HPDE6-E6E7 (cell line): ENCODE results near the gene LRRC75A.
"Not testable (repeated sequence)": the region's sequence is repeated elsewhere in the genome, so short reads cannot be mapped to it uniquely, and the experiment has no call there.

Source experiments
- DNase-seq: peaks from one replicate; pipeline ENCODE4 v3.0.0; 2011; ENCODE audit warnings: missing footprints; ENCODE audit errors: extremely low spot score

Gene LRRC75A, protein sequence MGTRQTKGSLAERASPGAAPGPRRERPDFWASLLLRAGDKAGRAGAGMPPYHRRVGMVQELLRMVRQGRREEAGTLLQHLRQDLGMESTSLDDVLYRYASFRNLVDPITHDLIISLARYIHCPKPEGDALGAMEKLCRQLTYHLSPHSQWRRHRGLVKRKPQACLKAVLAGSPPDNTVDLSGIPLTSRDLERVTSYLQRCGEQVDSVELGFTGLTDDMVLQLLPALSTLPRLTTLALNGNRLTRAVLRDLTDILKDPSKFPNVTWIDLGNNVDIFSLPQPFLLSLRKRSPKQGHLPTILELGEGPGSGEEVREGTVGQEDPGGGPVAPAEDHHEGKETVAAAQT

GRCh38 chr17:16491703-16492612, at the start of gene LRRC75A:
Gene LRRC75A (minus strand): TSS chr17:16492193. CDS start chr17:16491990, 203 bp downstream.
- DNase-seq = peak; percentile 41

DNA sequence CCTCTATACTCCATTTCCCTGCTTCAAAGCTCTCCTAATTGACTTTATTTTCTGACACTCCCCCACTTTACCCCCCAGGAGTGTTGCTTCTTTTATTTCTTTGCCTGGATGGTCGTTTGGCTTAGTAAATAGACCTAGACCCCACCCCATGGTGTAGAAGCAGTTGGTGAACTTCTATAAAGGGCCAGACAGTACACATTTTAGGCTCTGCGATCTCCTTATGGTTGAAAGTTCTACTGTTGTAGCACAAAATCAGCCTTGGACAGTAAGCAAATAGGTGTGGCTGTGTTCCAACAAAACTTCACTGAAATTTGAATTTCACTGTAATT, 45.1 kb upstream of the LRRC75A start:
- DNase-seq = no peak

GRCh38 chr17:16534236-16534635, 42.2 kb upstream of the LRRC75A start:
- no peak for DNase-seq

DNA sequence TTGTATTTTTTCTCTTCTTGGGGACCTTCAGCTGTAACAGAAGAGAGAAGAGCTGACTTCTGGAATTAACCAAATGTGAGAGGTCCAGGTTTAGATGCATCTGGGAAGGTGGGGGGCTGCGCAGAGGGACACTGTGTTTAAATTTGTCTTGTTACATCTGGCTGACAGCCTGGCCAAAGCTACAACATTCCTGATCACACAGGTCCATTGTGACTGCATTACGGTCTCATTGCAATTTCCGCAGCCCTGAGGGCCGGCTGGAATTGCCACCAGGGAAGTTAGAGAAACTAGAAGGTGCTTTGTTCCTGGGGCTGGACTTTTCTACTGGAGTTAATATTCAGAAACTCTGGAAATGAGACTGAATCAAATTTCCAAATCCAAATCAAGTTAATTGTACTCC, 37.9 kb upstream of the LRRC75A start:
- DNase-seq = no peak

- no peak for DNase-seq
Measured at GRCh38 chr17:16527298-16527697, 35.3 kb upstream of the LRRC75A start.

- not testable (repeated sequence) for DNase-seq
Measured at GRCh38 chr17:16525556-16525955, 33.6 kb upstream of the LRRC75A start.

DNA sequence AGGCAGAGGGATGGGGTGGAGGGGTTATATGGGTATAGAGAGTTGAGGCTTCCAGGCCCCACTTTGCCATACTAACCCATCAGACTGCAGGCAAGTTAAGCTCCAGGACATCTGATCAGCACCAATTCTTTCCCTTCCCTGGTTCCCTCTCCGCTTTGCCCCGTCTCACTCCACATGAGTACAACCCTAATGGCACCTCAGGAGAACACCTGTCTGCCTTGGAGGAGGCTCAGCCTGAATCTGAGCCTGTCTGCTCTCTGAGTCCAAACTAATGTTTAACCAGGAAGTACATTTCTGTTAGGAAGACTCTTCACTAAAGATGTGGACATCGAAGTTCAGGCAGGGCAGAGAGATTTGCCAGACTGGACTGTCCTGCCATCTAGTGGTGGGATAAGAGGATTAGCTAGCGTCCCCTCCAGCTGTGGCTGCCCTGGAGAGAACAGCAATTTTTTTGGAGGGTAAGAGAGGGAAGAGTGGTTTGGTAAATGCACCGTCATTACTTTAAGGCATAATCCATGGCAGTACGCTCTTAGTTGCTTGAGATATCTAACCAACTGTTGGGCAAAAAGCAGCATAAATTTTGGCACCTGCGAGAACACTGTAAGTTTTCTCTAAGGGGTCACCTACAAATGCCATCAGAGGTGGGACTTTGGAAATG, 29.2 kb upstream of the LRRC75A start:
- DNase-seq = peak; percentile 83

- no peak for DNase-seq
Measured at GRCh38 chr17:16519021-16519420, 27.0 kb upstream of the LRRC75A start.

GRCh38 chr17:16517477-16517876, 25.5 kb upstream of the LRRC75A start:
- no peak for DNase-seq

DNA sequence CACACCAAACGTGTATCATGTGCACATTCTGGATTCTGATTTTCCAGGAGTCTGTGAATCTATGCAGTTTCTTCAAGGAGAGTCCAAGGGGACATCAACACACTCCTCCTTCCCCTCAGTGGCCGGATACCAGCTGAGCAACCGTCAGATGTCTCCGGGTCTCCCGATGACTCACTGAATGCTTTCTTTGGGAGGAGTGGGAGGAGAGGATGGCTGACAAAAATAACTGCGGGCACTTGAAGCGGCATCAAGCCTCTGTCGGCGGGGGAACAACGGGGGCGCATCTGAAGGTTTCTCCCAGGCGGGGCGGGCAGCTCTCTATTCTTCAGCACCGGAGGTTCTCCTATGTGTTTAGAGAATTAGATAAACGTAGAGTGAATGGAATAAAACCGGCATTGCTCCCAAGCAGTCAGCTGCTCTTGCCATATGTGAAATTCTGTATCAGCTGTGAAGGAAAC, 24.6 kb upstream of the LRRC75A start:
- DNase-seq = no peak

- DNase-seq = no peak
Measured at GRCh38 chr17:16515933-16516332, 23.9 kb upstream of the LRRC75A start.

DNA sequence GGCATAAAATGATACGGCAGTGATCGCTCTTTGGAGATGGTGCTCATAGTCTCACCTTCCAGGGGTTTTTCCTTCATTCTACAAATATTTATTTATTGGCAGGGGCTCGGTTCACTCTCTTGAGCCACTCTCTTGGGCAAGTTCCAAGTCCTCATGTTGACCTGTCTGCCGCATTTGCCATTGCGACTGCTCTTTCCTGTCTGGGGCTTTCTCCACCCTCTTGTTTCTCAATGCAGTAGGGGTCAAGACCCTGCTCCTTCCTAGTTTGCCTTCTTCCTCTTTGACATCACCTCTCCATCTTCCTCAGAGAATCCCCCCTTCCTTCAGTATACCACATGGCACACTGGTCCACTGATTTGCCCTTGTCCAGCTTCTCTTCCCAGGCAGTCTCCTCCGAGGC, 21.9 kb upstream of the LRRC75A start:
- DNase-seq = no peak

GRCh38 chr17:16512011-16512410, 20.0 kb upstream of the LRRC75A start:
- DNase-seq = no peak

DNA sequence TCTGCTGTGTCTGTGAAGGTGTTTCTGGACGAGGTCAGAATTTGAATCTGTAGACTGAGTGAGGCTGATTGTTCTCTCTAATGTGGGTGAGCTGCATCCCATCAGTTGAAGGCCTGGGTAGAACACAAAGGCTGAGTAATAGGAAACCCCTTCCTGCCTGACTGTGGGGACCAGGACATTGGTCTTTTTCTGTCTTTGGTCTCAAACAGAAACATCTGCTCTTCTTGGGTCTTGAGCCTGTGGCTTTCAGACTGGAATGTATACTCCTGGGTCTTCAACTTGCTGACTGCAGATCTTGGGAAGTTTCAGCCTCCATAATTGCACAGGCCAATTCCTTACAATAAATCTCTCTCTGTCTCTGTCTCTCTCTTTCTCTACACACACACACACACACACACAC, 19.6 kb upstream of the LRRC75A start:
- DNase-seq = no peak

DNA sequence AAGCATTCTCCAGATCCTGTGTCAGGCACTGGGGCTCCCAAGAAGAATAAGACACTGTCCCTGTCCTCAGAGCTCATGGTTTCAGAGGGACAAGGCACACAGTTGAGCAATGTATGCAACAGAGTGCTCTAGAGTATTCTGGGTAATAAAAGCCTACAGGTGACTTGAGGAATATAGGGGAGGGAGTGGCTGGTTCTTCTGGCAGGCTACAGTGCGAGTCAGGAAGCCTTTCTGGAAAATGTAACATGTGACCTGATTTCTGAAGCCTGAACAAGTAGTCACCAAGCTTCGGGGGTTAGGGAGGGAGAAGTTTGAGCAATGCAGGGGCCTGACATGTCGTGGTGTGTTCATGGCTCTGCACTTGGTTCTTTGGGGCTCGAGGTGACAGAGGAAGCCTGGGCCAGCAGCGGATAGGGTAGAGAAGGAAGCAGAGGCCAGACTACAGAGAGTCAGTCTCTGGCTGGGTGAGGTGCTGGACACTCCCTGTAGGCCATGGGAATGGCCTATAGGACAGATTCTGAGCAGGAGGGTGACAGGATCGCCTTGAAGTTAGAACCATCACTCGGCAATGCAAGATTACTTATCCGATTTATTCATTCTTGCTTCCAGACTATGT, 16.0 kb upstream of the LRRC75A start:
- no peak for DNase-seq

- no peak for DNase-seq
Measured at GRCh38 chr17:16506188-16506587, 14.2 kb upstream of the LRRC75A start.

DNA sequence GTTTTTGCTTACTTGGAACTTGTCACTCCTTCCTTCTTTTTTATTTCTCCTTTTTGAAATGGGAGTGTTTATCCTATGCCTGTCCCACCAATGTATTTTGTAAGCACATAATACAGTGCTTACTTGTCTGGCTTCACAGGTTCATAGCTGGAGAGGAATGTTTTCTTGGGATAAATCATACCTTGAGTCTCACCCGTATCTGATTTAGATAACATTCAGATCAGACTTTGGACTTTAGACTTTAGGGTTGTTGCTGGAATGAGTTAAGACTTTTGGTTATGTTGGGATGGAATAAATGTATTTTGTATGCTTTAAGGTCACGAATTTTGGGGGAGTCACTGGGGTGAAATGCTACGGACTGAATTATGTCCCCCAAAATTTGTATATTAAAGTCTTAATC, 13.0 kb upstream of the LRRC75A start:
- DNase-seq = no peak

DNA sequence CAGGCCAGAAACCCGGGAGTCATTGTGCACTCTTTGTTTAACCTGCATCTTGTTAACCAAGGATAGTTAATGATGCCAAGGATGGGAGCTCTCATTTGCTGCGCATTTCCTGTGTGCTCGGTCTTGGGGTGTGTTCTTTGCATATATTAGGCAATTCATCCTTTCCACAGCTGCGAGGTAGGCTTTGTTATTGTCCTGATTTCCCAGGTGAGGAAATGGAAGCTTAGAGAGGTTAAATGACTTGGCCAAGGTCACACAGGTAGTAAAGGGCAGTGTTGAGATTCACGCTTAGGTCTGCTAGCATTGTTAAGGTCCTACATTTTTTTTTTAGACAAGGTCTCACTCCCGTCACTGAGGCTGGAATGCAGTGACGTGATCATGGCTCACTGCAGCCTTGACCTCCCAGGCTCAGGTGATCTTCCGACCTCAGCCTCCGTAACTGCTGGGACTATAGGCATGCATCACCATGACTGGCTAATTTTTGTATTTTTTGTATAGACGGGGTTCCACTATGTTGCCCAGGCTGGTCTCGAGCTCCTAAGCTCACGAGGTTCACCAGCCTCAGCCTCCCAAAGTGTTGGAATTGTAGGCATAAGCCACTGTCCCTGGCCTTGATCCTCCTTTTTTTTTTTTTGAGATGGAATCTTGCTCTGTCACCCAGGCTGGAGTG, 5.0 kb upstream of the LRRC75A start:
- DNase-seq = no peak

DNA sequence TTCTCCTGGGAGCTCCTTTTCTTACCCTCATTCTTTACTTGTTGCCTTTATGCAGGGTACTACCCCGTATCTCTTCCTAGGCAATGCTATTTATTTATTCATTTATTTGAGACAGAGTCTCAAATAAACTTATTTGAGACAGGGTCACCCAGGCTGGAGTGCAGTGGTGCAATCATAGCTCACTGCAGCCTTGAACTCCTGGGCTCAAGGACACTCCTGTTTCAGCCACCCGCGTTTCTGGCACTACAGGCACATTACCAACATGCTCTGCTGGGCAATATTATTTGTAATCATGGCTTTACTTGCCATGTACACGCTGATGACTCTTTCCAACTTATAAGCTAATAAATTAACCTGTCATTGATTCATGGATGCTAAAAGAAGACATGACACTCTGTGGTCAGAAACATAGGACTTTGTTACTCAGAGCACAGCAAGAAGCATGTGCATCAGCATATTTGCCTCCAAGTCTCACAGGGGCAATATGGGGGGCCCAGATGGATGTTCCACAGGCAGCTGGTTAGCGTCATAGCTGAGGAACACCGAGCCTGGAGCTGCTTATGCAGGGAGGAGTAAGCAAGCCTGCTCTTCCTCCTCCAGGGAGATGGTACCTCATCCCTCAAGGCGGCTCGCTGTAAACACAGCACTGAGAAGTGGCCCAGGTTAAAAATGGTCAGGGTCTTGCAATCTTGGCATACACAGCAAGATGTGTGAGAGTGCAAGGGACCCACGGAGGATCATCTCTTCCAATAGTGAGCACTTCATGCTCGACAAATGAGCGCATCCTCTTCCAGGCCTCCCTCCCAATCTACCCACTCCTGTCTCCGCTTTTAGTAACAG, 4.2 kb upstream of the LRRC75A start:
- DNase-seq = no peak

GRCh38 chr17:16495561-16495960, 3.6 kb upstream of the LRRC75A start:
- no peak for DNase-seq

GRCh38 chr17:16494059-16494458, 2.1 kb upstream of the LRRC75A start:
- no peak for DNase-seq
